Ishikawa (cell line): ENCODE data around the gene NHS.

ENCODE experiments used
- CEBPB ChIP-seq: IDR thresholded peaks from 2 replicates; pipeline ENCODE4 v1.6.1; 2012
- CREB1 ChIP-seq: IDR thresholded peaks from 2 replicates; pipeline ENCODE4 v1.6.1; 2012; ENCODE audit warnings: low read depth
- EGR1 ChIP-seq: IDR thresholded peaks from 2 replicates; pipeline ENCODE4 v1.6.1; 2012
- EP300 ChIP-seq: IDR thresholded peaks from 2 replicates; pipeline ENCODE4 v1.6.1; 2012; ENCODE audit warnings: borderline replicate concordance
- FOXM1 ChIP-seq: IDR thresholded peaks from 2 replicates; pipeline ENCODE4 v1.6.1; 2012; ENCODE audit warnings: low read depth, borderline replicate concordance
- NFIC ChIP-seq: IDR thresholded peaks from 2 replicates; pipeline ENCODE4 v1.6.1; 2012
- RAD21 ChIP-seq: IDR thresholded peaks from 2 replicates; pipeline ENCODE4 v1.6.1; 2012; ENCODE audit warnings: low read depth
- TAF1 ChIP-seq: IDR thresholded peaks from 2 replicates; pipeline ENCODE4 v1.6.1; 2012; ENCODE audit warnings: low read depth, mild to moderate bottlenecking
- TCF12 ChIP-seq: IDR thresholded peaks from 2 replicates; pipeline ENCODE4 v1.6.1; 2012; ENCODE audit warnings: low read depth
- TEAD4 ChIP-seq: IDR thresholded peaks from 2 replicates; pipeline ENCODE4 v1.6.1; 2012
- YY1 ChIP-seq: IDR thresholded peaks from 2 replicates; pipeline ENCODE4 v1.6.1; 2012; ENCODE audit warnings: low read depth
- ZBTB7A ChIP-seq: IDR thresholded peaks from 2 replicates; pipeline ENCODE4 v1.6.1; 2012; ENCODE audit warnings: low read depth
- TF ChIP-seq, protein P1 (sequence below): IDR thresholded peaks from 2 replicates; pipeline ENCODE4 v1.6.1; 2012; ENCODE audit warnings: low read depth, mild to moderate bottlenecking
- TF ChIP-seq, protein P2 (sequence below): IDR thresholded peaks from 2 replicates; pipeline ENCODE4 v1.6.1; 2012
- TF ChIP-seq, protein P3 (sequence below): IDR thresholded peaks from 2 replicates; pipeline ENCODE4 v1.6.1; 2012

The NHS gene

DNA sequence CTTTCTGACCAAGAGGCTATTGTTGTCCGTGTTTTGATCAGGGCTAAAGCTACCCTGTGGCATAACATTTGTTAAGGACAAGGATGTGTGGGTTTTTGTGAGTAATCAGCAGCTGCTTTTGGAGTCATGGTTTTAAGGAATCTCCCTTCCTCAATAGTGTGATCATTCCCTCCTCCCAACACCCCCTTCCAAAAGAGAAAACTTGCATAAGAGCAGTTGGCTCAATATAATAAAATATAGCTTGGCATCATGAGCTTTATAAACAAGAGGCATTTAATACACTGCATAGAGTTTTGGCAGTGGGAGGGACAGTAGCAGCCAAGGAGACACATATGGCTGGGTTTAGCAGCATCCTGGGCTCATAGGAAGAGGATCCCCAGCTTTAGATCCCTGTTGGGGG, 84.7 kb downstream of the NHS start:
- TF ChIP-seq, protein P1, sequence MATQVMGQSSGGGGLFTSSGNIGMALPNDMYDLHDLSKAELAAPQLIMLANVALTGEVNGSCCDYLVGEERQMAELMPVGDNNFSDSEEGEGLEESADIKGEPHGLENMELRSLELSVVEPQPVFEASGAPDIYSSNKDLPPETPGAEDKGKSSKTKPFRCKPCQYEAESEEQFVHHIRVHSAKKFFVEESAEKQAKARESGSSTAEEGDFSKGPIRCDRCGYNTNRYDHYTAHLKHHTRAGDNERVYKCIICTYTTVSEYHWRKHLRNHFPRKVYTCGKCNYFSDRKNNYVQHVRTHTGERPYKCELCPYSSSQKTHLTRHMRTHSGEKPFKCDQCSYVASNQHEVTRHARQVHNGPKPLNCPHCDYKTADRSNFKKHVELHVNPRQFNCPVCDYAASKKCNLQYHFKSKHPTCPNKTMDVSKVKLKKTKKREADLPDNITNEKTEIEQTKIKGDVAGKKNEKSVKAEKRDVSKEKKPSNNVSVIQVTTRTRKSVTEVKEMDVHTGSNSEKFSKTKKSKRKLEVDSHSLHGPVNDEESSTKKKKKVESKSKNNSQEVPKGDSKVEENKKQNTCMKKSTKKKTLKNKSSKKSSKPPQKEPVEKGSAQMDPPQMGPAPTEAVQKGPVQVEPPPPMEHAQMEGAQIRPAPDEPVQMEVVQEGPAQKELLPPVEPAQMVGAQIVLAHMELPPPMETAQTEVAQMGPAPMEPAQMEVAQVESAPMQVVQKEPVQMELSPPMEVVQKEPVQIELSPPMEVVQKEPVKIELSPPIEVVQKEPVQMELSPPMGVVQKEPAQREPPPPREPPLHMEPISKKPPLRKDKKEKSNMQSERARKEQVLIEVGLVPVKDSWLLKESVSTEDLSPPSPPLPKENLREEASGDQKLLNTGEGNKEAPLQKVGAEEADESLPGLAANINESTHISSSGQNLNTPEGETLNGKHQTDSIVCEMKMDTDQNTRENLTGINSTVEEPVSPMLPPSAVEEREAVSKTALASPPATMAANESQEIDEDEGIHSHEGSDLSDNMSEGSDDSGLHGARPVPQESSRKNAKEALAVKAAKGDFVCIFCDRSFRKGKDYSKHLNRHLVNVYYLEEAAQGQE, result no peak
- TF ChIP-seq YY1 (no peak), NFIC (no peak), CREB1 (no peak), TEAD4 (no peak), TCF12 (no peak), FOXM1 (no peak), CEBPB (no peak)
- TF ChIP-seq, protein P2, sequence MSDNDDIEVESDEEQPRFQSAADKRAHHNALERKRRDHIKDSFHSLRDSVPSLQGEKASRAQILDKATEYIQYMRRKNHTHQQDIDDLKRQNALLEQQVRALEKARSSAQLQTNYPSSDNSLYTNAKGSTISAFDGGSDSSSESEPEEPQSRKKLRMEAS, result no peak

- TF ChIP-seq, protein P1, result no peak
- TF ChIP-seq FOXM1 (no peak), TEAD4 (no peak), EP300 (no peak), NFIC (no peak), RAD21 (no peak), ZBTB7A (no peak), TCF12 (no peak)
- TF ChIP-seq, protein P2, result no peak
These were observed 87.9 kb downstream of the NHS start for GRCh38 chrX:17462881-17463280.

DNA sequence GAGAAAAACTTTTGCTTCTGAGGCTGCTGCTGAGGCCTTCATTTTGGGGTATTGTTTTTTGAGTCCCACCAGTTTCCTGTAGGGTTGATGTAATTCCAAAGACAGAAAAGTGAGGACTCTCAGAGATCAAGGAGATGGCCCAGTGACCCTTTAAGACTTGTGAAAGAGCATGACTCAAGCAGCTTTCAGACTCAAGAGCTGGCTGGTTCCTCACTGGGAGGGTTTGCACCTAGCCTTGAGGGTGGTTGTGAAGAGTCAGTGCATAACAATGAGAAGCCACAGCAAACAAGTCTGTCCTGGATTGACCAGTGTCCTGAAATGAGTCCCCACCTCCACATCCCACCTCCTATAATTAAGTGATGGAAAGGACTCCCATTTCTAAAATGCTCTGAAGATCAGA, 89.2 kb downstream of the NHS start:
- TF ChIP-seq EP300, result no peak

DNA sequence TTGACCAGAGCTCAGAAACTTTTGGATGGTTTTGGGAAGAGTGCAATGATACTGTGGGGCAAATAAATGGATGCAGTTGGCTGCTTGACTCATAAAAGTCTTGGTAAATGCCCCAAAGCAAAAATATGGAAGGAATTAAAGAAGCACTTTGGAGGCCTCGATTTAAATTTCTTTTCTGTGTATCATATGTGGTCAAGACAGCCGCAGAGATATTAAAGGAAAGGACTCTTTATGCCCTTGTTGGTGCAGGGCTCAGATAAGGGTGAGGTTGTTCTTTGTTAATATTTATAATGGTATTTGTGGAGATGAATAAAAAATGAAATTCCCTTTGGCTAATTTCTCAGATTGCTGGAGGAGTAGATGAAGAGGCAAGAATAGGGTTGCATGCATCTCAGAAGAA, 90.2 kb downstream of the NHS start:
- TF ChIP-seq EGR1, result no peak
- no peak for TF ChIP-seq ZBTB7A
- no peak for TF ChIP-seq EP300
- TF ChIP-seq YY1, result no peak
- TF ChIP-seq, protein P1, result no peak
- TF ChIP-seq NFIC, result no peak
- no peak for TF ChIP-seq TEAD4
- TF ChIP-seq TCF12, result no peak
- no peak for TF ChIP-seq FOXM1
- TF ChIP-seq CEBPB, result no peak
- no peak for TF ChIP-seq TAF1
- TF ChIP-seq CREB1, result no peak
- TF ChIP-seq, protein P2, result no peak
- TF ChIP-seq, protein P3, sequence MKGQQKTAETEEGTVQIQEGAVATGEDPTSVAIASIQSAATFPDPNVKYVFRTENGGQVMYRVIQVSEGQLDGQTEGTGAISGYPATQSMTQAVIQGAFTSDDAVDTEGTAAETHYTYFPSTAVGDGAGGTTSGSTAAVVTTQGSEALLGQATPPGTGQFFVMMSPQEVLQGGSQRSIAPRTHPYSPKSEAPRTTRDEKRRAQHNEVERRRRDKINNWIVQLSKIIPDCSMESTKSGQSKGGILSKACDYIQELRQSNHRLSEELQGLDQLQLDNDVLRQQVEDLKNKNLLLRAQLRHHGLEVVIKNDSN, result no peak
- no peak for TF ChIP-seq RAD21

- TF ChIP-seq TAF1, result no peak
- no peak for TF ChIP-seq TCF12
- TF ChIP-seq, protein P2, result no peak
- TF ChIP-seq RAD21, result no peak
- TF ChIP-seq ZBTB7A, result no peak
- TF ChIP-seq EGR1, result no peak
- no peak for TF ChIP-seq YY1
- no peak for TF ChIP-seq FOXM1
- no peak for TF ChIP-seq TEAD4
- TF ChIP-seq, protein P3, result no peak
These were observed 90.8 kb downstream of the NHS start for GRCh38 chrX:17465802-17466201.
